Measurements from ENCODE around the gene MCAM.
A peak's percentile ranks its signal among the peaks of the same experiment; 100 is the strongest.

Gene MCAM

DNA sequence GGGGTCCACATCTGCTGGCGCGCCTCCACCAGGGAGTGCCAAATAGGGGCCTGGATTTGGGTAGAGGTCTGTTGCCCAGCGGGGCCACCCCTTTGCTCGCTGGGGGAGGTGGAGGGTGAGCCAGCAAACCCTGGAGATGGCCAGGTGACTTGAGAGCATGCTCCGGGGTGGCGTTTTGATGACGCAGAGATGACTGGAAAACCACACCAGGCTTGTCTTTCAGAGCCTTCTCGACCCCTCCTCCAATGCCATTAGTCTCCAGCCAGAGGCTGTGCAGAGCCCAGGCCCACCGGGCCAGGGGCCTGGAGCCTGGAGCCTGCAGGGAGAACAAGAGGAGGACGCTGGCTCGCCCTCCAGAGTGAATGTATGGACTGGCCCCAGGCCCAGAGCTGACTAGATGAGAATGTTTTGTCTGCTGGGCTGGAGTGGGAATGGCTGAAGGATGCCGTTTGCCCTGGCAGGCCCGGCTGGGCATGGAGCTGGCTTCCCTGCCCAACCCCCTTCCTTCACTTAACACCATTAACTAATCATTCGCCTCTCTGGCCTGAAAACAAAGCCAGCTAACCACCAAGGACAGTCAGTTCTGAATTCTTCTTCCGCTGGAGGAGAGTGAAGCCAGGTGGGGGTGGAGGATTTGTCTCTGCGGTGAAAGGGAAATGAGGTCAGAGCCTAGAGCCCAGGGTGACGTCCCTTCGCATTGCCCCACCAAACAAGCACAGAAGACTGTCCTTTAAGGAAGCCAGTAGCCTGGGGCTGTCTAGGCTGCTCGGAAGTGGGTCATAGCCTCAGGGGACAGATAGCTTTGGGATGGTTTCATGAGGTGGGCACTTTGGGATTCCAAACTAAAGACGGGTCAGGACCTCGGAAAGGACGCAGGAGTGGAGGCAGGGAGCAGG lies 1.6 kb upstream of the MCAM start:
- Histone ChIP-seq H3K27me3 (ENCODE audit: insufficient read depth, insufficient read length) (peaks cover 14% of the 10 kb centered on the region), H3K9ac (ENCODE audit: insufficient read length, low read depth) (peak overlapping the region; percentile 62), H3K9me3 (ENCODE audit: insufficient read depth, low read length) (no peaks in the 10 kb centered on the region), H3K4me1 (ENCODE audit: insufficient read depth, insufficient read length) (peaks cover 22% of the 10 kb centered on the region), H3K36me3 (ENCODE audit: insufficient read depth, insufficient read length, low read length) (peaks cover 16% of the 10 kb centered on the region), H3K4me3 (ENCODE audit: insufficient read length, low read depth) (peak overlapping the region; percentile 16)
- DNase-seq (ENCODE audit: low read depth, low spot score) = peak; percentile 76
- TF ChIP-seq SUZ12 (IDR thresholded peaks at IDR 0.05; ENCODE audit: extremely low read depth, insufficient read depth, insufficient read length) (no peak), YY1 (IDR thresholded peaks at IDR 0.05; ENCODE audit: insufficient read depth, insufficient read length) (no peak), ZNF274 (IDR thresholded peaks at IDR 0.05; ENCODE audit: low read depth, low read length) (no peak)

DNA sequence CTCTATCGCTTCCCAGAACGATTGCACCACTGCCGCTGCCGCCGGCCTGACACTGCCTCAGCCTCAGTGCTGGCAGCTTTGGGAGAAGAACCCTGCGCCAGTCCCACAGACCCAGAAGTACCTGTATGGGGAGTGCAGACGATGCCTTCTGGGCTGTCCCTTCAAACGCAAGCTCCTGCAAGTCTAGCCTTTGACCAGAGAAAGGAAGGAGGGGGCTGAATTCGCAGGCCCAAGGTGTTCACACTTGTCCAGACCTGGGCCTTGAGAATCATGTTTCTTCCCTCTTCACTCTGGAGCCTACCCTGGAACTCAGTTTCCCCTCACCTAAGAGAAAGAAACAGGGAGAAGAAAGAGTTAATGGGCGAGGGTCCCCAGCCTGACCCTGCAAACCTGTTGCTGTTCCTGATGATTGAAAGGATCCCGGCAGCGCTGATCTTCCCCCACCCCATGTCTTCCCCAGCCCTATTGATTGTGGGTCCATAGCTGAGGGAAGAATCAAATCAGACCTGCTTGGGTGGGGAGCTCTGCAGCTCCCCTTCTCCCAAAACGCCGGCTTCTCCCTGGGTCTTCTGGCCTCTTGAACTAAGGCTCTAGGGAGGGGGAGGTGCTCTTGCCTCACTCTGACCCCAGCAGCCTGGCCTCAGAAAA lies 786 bp upstream of the MCAM start:
- TF ChIP-seq SUZ12 (IDR thresholded peaks at IDR 0.05; ENCODE audit: extremely low read depth, insufficient read depth, insufficient read length) (no peak), YY1 (IDR thresholded peaks at IDR 0.05; ENCODE audit: insufficient read depth, insufficient read length) (no peak), ZNF274 (IDR thresholded peaks at IDR 0.05; ENCODE audit: low read depth, low read length) (no peak)
- H3K4me1 ChIP-seq (ENCODE audit: insufficient read depth, insufficient read length) = peaks cover 22% of the 10 kb centered on the region
- H3K27me3 ChIP-seq (ENCODE audit: insufficient read depth, insufficient read length) = peaks cover 14% of the 10 kb centered on the region
- peak overlapping the region; percentile 83 for H3K9ac ChIP-seq (ENCODE audit: insufficient read length, low read depth)
- no peaks in the 10 kb centered on the region for H3K9me3 ChIP-seq (ENCODE audit: insufficient read depth, low read length)
- H3K36me3 ChIP-seq (ENCODE audit: insufficient read depth, insufficient read length, low read length) = peaks cover 23% of the 10 kb centered on the region
- peak overlapping the region; percentile 39 for H3K4me3 ChIP-seq (ENCODE audit: insufficient read length, low read depth)
- DNase-seq (ENCODE audit: low read depth, low spot score) = no peak

DNA sequence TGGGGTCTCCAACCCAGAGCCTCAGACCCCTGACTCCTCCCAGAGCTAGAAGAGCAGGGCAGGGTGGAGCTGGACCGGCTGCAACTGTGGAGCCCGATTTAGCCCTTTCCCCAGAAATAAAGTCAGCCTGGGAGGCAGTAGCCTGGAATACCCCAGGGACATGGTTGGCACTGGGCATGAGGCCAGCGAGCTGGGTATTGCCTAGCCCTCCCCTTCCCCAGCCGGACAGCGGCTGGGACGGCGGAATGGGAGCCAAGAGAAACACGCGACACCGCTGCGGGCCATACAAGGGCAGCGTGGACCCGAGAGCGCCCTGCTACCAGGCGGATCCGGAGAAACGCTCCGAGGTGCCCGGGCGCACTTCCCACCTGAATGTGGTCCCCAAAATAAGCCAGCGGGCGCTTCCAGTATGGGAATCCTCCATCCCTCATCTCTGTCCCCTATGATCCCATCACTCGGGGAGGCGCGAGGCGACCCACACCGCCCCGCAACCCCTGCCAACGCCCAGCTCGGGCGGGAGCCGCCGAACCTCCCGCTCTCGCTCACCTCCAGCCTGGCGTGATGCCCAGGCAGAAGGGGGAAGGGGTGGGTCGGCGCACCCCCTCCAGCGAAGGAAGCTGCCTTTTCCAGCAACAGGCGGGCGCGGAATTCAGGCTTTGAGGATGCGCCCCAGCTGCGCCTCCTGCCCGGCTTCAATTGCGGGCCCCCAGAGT lies 758 bp downstream of the MCAM start:
- Histone ChIP-seq H3K9ac (ENCODE audit: insufficient read length, low read depth) (peak overlapping the region; percentile 91), H3K27me3 (ENCODE audit: insufficient read depth, insufficient read length) (peaks cover 14% of the 10 kb centered on the region), H3K9me3 (ENCODE audit: insufficient read depth, low read length) (no peaks in the 10 kb centered on the region), H3K4me3 (ENCODE audit: insufficient read length, low read depth) (peak overlapping the region; percentile 57), H3K36me3 (ENCODE audit: insufficient read depth, insufficient read length, low read length) (peaks cover 38% of the 10 kb centered on the region), H3K4me1 (ENCODE audit: insufficient read depth, insufficient read length) (peaks cover 21% of the 10 kb centered on the region)
- TF ChIP-seq SUZ12 (IDR thresholded peaks at IDR 0.05; ENCODE audit: extremely low read depth, insufficient read depth, insufficient read length) (no peak), YY1 (IDR thresholded peaks at IDR 0.05; ENCODE audit: insufficient read depth, insufficient read length) (no peak), ZNF274 (IDR thresholded peaks at IDR 0.05; ENCODE audit: low read depth, low read length) (no peak)
- DNase-seq (ENCODE audit: low read depth, low spot score) = no peak

DNA sequence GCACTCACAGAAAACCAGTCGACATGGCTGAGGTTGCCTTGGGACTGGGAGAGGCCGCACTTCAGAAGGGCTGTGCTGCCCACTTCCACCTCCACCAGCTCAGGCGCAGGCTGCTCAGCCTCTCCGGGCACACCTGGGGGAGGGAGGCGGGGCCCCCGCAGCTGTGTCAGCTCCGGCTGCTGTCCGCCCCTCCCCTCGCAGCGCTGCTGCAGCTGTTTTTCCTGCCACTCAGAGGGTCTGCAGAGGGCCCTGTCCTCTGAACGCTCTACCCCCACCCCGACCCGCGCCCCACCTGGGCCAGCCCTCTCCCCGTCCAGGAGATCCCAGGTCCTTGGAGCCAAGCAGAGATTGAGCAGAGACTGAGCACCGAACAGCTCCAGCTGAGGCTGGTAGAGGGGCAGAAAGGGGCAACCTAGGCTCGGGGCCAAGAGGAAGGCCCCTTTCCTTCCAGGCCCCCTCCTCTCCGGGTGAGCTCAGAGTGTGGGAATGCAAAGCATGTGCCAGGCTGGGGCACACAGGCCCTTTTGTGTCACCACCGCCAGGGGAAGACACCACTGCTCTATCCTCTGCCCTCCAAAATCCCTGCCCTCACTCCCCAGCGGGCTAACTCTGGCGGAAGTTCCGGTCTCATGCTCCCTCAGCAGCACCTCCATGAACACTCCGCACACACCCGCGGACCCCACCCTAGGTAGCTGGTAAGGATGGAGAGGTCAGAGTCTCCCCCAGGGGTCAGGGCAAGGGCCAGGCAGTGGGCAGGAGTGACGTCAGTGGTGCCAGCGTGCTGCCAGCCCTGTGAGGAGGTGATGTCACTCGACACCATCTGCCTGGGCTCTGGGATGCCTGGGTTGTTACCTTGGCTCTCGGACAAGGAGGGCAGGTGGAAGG lies 1.6 kb downstream of the MCAM start:
- Histone ChIP-seq H3K27me3 (ENCODE audit: insufficient read depth, insufficient read length) (peaks cover 14% of the 10 kb centered on the region), H3K4me1 (ENCODE audit: insufficient read depth, insufficient read length) (peaks cover 21% of the 10 kb centered on the region), H3K9me3 (ENCODE audit: insufficient read depth, low read length) (no peaks in the 10 kb centered on the region), H3K9ac (ENCODE audit: insufficient read length, low read depth) (peak overlapping the region; percentile 91), H3K36me3 (ENCODE audit: insufficient read depth, insufficient read length, low read length) (peaks cover 46% of the 10 kb centered on the region), H3K4me3 (ENCODE audit: insufficient read length, low read depth) (peak overlapping the region; percentile 57)
- TF ChIP-seq SUZ12 (IDR thresholded peaks at IDR 0.05; ENCODE audit: extremely low read depth, insufficient read depth, insufficient read length) (no peak), YY1 (IDR thresholded peaks at IDR 0.05; ENCODE audit: insufficient read depth, insufficient read length) (no peak), ZNF274 (IDR thresholded peaks at IDR 0.05; ENCODE audit: low read depth, low read length) (no peak)
- no peak for DNase-seq (ENCODE audit: low read depth, low spot score)

DNA sequence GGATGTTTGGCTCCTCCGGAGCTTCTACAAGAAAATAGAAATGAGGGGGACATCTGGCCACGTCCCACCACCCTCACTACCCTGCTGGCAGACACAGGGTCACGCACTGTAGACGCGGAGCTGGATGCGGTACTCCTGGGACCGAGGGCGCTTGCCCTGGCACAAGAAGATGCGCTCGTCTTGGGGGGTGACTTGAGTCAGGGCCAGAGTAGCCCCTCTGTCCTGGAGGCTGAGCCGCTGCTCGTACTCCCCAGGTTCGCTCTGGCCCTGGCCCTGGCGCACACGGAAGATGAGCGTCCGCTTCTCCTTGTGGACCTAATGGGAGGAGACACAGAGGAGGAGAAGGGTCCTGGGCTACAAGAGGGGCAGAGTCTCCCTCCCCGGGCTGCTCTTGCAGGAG lies 2.2 kb downstream of the MCAM start:
- DNase-seq (ENCODE audit: low read depth, low spot score) = no peak
- Histone ChIP-seq H3K4me1 (ENCODE audit: insufficient read depth, insufficient read length) (peaks cover 21% of the 10 kb centered on the region), H3K27me3 (ENCODE audit: insufficient read depth, insufficient read length) (peaks cover 14% of the 10 kb centered on the region), H3K9ac (ENCODE audit: insufficient read length, low read depth) (peak overlapping the region; percentile 91), H3K4me3 (ENCODE audit: insufficient read length, low read depth) (peak overlapping the region; percentile 57), H3K36me3 (ENCODE audit: insufficient read depth, insufficient read length, low read length) (peaks cover 53% of the 10 kb centered on the region), H3K9me3 (ENCODE audit: insufficient read depth, low read length) (no peaks in the 10 kb centered on the region)
- no peak for TF ChIP-seq YY1 (IDR thresholded peaks at IDR 0.05; ENCODE audit: insufficient read depth, insufficient read length)
- no peak for TF ChIP-seq SUZ12 (IDR thresholded peaks at IDR 0.05; ENCODE audit: extremely low read depth, insufficient read depth, insufficient read length)
- TF ChIP-seq ZNF274 (IDR thresholded peaks at IDR 0.05; ENCODE audit: low read depth, low read length) = no peak

DNA sequence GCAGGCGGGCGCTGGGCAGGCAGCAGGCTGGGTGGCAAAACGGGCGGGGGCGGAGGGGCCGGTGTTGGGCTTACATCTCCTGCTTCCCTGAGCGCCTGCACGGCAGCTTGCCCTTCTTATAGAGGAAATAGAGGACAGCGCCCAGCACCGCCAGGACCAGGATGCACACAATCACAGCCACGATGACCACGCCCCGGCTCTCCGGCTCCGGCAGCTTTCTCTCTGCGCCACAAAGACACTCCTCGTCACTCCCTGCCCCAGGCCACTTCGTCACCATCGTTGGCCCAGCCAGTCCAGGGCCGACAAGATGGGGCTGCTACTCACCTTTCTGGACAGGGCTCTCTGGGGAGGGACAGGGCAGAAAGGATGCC lies 6.3 kb downstream of the MCAM start:
- DNase-seq (ENCODE audit: low read depth, low spot score) = no peak
- Histone ChIP-seq H3K27me3 (ENCODE audit: insufficient read depth, insufficient read length) (peaks cover 3% of the 10 kb centered on the region), H3K9ac (ENCODE audit: insufficient read length, low read depth) (no peak overlapping the region), H3K9me3 (ENCODE audit: insufficient read depth, low read length) (no peaks in the 10 kb centered on the region), H3K4me3 (ENCODE audit: insufficient read length, low read depth) (no peak overlapping the region), H3K4me1 (ENCODE audit: insufficient read depth, insufficient read length) (peaks cover 5% of the 10 kb centered on the region), H3K36me3 (ENCODE audit: insufficient read depth, insufficient read length, low read length) (peaks cover 81% of the 10 kb centered on the region)
- TF ChIP-seq ZNF274 (IDR thresholded peaks at IDR 0.05; ENCODE audit: low read depth, low read length) (no peak), YY1 (IDR thresholded peaks at IDR 0.05; ENCODE audit: insufficient read depth, insufficient read length) (no peak), SUZ12 (IDR thresholded peaks at IDR 0.05; ENCODE audit: extremely low read depth, insufficient read depth, insufficient read length) (no peak)
